Measurements from ENCODE around the gene KIF17. TPM values are rescaled to one million over a fixed set of nuclear protein-coding genes. Genes with fewer than 3 reads are reported as not detected.

Gene KIF17
- total RNA-seq, 1 donor from 2014 or later, result 2.4 TPM

DNA sequence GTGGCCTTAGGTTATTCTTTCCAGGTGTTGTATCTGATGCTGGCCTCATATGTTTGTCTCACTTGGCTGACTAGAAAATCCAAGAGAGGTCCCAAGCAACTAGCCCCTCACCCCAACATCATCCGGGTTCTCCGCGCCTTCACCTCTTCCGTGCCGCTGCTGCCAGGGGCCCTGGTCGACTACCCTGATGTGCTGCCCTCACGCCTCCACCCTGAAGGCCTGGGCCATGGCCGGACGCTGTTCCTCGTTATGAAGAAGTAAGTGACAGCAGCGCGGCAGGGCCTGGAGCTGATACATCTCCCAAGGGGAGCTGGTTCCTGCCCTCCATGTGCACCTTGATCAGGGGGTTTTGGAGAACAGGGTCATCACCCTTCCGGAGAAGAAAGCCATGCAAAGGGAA, 73.4 kb downstream of the KIF17 start:
- ATAC-seq (no peak), DNase-seq (ENCODE audit: low spot score) (no peak)
- intact Hi-C loops (cut with DNase I), result loop anchor here (10.0 kb wide), 1 partner anchor 120 kb away; no protein-coding TSS in a partner anchor

DNA sequence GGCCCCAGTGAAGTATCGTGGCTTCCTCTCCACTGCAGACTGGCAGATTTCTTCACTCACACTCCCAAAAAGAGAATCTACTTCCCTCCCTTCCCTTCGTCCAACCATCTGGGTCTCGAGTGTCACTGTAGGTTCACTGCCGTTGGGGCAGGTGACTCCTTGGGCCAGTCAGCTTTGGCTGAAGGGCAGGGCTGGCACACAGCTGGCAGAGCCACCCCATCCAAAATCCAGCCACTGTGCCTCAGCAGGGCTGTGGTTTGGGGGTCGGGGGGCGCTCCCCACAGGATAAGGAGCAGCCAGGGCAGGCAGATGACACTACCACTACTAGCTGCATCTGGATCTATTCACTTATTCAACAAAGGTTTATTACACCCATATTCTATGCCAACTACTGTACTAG, 74.7 kb downstream of the KIF17 start:
- ATAC-seq, result no peak
- intact Hi-C loops (cut with DNase I), result loop anchor here (10.0 kb wide), 1 partner anchor 118 kb away; no protein-coding TSS in a partner anchor
- DNase-seq (ENCODE audit: low spot score), result no peak

DNA sequence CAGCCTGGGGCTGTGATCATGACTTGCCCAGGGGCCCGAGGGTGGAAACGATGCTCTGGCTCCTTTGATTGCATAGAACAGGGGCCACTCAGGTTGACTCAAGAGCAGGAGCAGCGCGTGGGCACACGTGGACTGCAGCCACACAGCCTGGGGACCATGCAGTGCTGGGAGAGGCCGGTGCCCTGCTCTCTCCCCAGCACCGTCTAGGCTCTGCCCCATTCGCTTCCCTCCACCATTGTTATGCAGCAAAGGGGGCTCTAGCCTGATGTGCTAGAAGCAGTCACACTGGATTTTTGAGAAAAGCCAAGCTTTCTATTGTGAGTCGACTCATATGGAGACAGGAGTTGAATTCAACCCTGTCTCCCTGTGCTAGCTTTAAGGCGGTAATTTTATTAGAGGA, 75.8 kb downstream of the KIF17 start:
- intact Hi-C loops (cut with DNase I), result loop anchor here (10.0 kb wide), 1 partner anchor 117 kb away; no protein-coding TSS in a partner anchor
- DNase-seq (ENCODE audit: low spot score) (no peak), ATAC-seq (no peak)

DNA sequence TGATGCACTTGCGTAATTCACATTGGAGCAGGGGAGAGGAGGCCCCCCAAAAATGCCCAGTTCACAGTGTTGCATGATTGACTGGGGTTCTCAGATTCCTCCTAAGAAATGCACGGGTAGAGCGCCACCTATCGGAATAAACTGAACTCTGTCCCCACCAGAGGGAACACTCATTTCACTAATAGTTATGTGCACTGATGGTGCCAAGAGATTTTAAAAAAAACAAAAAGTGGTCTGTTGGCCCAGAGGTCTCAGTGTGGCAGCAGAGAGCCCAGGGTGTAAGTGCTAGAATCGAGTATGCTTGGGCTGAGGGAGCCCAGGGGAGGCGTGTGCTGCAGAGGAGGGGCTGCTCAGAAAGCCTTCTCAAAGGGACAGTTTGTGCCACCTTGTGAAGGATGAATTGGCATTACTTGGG, 77.6 kb downstream of the KIF17 start:
- DNase-seq (ENCODE audit: low spot score), result no peak
- peak; percentile 65 for ATAC-seq
- intact Hi-C loops (cut with DNase I), result loop anchor here (10.0 kb wide), 1 partner anchor 115 kb away; no protein-coding TSS in a partner anchor

DNA sequence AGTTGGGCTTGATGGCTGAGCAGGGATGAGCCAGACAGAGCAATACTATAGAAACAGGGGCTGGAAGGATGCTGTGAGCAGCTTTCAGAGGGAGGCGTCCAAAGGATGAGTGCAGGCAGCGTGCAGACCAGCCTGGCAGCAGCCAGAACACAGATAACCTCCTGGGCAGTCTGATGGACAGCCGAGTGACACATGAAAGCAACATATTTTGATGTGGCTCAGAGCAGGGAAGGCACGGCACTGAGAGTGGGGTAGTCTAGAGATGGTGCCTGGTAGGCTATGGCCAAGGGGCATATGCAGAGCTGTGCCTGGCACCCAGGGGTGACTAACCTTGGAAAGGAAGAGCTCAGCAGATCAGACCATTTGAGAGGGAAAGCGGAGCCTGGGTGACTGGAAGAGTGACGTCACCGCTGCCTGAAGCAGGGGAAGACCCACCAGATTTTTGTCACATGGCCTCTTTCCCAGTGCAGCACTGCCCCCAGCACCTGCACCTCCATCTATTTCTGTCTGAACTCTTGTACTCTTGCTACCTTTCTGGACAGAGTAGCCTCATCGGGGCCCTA, 80.9 kb downstream of the KIF17 start:
- no peak for DNase-seq (ENCODE audit: low spot score)
- ATAC-seq, result no peak
- intact Hi-C loops (cut with DNase I), result no loop called here

DNA sequence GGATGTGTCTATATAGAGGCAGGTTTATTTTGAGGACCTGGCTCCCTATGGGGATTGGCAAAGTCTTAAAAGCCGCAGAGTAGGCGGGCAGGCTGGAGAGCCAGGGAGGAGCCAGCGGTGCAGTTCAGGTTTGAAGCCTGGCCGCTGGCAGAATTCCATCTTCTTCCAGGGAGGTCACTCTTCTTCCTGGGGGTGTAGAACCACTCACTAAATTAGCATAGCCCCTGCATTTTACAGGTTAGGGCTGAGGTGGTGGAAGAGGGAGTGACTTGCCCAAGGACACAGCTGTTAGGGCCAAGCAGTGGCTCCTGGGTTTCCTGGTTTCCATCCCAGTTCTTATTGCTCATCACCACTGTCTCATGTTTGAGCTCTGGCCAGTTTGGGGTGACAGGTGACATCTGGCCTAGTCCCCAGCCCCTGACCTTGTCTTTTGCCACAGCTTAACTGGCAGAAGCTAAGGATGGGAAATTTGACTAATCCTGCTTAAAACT, 83.2 kb downstream of the KIF17 start:
- DNase-seq (ENCODE audit: low spot score) (no peak), ATAC-seq (peak; percentile 46)
- intact Hi-C loops (cut with DNase I), result no loop called here

DNA sequence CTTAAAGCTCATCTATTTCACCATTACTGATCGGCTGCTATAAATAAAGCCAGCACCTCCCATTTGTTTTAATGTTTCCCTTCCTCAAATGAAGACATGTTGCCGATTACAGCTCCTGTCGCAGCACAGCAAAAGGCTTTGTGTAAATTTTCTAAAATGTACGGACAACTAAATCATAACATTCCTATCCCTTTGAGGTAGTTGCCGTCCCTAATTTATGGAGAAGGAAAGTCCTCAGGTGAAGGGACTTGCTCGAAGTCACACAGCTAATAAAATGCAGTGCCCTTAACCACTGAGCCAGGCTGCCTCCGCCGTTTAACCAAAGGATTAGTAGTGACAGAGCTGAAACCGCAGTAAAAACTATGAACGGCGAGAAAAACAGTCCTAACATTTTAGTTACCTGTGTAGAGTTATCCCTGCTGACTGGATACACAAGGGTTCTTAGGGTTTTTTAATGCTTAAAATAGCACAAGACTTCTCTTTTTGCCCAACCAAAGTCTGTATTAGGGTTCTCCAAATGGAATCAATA, 83.7 kb downstream of the KIF17 start:
- DNase-seq (ENCODE audit: low spot score) (no peak), ATAC-seq (no peak)
- intact Hi-C loops (cut with DNase I), result no loop called here

DNA sequence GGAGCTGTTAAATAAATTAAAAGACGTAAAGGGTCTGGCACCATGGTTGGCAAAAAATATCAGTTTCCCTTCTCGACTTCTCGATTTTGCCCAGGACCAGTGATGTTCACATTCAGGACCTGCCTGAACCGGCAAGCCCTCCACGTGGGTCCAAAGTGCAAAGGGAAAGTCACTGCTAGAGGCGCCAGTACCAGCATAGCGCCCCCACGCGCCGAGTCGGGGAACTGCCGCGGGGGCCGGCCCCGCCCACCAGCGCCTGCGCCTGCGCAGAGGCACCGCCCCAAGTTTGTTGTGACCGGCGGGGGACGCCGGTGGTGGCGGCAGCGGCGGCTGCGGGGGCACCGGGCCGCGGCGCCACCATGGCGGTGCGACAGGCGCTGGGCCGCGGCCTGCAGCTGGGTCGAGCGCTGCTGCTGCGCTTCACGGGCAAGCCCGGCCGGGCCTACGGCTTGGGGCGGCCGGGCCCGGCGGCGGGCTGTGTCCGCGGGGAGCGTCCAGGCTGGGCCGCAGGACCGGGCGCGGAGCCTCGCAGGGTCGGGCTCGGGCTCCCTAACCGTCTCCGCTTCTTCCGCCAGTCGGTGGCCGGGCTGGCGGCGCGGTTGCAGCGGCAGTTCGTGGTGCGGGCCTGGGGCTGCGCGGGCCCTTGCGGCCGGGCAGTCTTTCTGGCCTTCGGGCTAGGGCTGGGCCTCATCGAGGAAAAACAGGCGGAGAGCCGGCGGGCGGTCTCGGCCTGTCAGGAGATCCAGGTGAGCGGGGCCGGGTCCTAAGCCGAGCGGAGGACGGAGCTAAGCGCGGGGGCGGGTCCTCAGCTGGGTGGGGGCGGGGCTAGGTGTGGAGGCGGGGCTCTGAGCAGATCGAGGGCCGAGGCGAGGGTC, 84.4 kb downstream of the KIF17 start, which contains the start of gene PINK1:
TSS of gene PINK1 (plus strand) at position 269 of the 875 bp plus-strand sequence. CDS start at position 360, 91 bp downstream.
- DNase-seq (ENCODE audit: low spot score), result peak; percentile 85
- intact Hi-C loops (cut with DNase I), result no loop called here
- peak; percentile 93 for ATAC-seq

DNA sequence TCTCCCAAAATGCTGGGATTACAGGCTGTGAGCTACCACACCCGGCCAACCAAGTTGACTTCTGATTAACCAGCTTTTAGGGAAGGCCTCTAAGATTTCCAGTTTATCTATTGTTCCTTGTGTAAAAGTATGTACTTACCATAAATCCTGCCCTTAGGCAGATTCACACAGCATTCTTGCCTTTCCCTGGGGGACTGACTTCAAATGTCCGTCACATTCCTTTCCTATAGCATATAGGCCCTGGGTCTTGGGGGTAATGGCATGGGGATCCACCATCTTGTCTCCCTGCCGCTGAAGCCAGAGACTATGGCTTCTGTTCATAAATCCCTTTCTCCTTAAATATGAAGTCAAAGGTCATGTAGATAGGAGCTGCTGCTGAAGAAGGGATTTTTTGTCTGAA, 85.4 kb downstream of the KIF17 start:
- ATAC-seq, result no peak
- no peak for DNase-seq (ENCODE audit: low spot score)
- intact Hi-C loops (cut with DNase I), result no loop called here

DNA sequence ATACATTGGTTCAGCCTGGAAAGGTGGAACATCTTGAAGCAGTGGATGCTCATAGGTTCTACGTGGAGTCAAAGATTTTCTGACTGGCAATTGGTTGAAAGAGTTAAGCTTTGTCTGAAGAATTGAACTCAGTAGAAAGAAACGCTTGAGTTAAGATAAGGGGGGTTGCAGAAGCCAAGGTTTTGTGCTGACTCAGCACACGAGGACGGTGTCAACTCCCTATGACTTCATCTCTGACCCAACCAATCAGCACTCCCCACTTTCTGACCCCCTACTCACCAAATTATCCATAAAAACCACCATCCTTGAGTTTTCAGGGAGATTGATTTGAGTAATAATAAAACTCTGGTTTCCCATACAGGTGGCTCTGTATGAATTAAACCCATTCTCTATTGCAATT, 87.1 kb downstream of the KIF17 start:
- DNase-seq (ENCODE audit: low spot score), result no peak
- intact Hi-C loops (cut with DNase I), result no loop called here
- no peak for ATAC-seq

DNA sequence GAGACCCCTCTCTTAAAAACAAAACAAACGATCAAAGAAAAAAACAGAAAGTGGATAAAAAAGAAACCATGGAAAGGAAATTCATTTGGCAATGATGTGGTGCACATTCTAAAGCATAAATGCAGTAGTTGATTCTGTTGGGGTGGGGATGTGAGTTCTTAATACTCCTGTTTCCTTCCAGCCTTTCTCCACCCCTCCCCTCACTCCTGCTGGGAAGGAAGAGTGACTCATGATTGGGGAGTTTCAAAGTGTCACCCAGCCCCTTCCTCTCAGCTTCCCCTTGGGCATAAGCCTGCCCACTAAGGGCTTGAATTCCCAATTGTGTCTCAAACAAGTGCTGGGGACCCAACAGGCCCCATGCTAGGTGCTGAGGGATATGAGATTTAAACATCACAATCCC, 91.3 kb downstream of the KIF17 start:
- ATAC-seq (no peak), DNase-seq (ENCODE audit: low spot score) (no peak)
- intact Hi-C loops (cut with DNase I), result no loop called here

DNA sequence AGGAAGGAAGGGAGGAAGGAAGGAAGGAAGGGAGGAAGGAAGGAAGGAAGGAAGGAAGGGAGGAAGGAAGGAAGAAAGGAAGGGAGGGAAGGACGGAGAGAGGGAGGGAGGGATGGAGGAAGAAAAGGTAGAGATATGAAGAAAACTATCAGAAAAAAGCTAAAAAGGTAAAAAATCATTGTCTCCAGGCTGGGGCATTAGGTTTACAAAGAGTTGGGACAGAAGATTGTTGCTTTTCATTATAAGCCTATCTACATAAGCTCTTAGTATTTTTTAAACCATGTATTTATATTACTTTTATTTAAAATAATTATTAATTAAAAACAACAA, 91.7 kb downstream of the KIF17 start:
- no peak for ATAC-seq
- no peak for DNase-seq (ENCODE audit: low spot score)
- intact Hi-C loops (cut with DNase I), result no loop called here

DNA sequence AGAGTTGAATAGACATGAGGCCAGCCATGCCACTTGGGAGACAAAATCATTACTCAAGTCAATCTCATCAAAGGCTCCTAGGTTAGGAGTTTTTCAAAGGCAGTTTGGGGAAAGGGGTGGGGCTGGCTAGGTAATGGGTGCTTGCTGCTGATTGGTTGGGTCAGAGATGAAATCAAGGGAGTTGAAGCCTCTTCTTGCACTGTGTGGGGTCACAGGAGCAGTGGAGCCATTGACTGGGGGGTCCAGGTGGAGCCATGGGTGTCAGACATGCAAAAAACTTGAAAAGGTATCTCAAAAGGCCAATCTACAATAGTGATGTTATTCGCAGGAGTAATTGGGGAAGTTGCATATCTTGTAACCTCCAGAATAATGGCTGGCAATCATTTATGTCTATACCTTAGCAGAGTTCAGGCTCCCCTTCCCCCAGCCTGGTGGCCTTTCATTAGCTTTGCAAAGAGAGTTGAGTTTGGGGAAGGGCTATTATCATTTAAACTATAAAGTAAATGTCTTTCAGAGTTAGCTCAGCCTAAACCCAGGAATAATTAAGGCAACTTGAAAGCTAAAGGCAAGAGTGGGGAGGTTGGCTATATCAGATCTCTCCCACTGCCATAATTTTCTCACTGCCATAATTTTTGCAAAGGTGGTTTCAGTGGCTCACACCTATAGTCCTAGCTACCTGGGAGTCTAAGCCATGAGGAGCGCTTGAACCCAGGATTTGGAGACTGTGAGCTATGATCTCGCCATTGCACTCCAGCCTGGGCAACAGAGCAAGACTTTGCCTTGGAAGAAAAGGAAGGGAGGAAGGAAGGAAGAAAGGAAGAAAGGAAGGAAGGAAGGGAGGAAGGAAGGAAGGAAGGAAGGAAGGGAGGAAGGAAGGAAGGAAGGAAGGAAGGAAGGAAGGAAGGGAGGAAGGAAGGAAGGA, 92.4 kb downstream of the KIF17 start:
- intact Hi-C loops (cut with DNase I), result no loop called here
- DNase-seq (ENCODE audit: low spot score) (no peak), ATAC-seq (no peak)

DNA sequence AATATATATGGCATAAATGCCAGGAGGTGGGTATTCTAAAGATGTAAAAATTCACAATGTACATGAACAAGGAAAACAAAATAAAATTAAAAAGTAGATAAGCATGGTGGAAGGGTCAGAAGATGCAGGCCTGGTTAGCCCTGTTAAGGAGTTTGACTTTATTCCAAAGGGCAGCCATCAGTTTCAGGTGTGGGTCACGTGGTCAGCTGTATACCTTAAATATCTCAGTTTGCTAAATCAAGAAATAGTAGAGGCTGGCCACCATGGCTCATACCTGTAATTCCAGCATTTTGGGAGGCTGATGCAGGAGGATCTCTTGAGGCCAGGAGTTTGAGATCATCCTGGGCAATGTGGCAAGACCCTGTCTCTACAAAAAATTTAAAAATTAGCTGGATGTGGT, 93.1 kb downstream of the KIF17 start:
- intact Hi-C loops (cut with DNase I), result no loop called here
- DNase-seq (ENCODE audit: low spot score) (no peak), ATAC-seq (no peak)

DNA sequence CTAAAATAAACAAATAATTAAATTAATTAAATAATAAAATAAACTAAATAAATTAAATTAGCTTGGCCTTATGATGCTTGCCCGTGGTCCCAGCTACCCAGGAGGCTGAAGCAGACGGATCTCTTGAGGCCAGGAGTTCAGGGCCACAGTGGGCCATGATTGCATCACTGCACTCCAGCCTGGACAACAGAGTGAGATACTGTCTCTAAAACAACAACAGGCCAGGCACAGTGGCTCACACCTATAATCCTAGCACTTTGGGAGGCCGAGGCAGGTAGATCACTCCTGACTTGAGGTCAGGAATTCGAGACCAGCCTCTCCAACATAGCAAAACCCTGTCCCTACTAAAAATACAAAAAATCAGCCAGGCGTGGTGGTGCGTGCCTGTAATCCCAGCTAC, 96.8 kb downstream of the KIF17 start:
- DNase-seq (ENCODE audit: low spot score) (no peak), ATAC-seq (no peak)
- intact Hi-C loops (cut with DNase I), result no loop called here

DNA sequence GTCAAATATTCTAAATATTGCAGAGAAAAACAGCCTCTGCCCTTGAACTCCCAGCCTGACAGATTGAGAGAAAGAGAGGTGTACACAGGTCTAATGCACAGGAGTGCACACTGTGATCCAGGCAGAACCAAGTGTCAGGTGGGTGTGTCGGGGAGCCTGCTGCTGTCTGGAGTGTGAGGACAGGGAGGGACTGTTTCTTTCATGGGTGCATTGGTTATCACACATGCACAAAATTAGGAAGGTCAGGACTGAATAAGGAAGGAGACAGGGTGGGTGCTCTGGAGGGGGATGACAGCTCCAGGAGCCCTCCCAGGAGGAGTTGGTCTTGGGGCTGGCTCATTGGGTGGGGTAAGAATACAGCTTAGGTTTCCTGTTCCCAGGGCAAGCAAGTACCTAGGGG, 97.8 kb downstream of the KIF17 start:
- intact Hi-C loops (cut with DNase I), result no loop called here
- ATAC-seq (no peak), DNase-seq (ENCODE audit: low spot score) (no peak)

DNA sequence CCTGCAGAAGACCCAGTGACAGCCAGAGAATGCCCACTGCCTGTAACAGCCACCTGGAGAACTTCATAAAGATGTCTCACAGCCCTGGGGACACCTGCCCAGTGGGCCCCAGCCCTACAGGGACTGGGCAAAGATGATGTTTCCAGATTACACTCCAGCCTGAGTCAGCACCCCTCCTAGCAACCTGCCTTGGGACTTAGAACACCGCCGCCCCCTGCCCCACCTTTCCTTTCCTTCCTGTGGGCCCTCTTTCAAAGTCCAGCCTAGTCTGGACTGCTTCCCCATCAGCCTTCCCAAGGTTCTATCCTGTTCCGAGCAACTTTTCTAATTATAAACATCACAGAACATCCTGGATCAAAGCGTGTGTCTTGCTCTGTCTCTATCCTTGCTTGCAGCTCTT, 99.3 kb downstream of the KIF17 start:
- ATAC-seq (no peak), DNase-seq (ENCODE audit: low spot score) (no peak)
- intact Hi-C loops (cut with DNase I), result no loop called here

DNA sequence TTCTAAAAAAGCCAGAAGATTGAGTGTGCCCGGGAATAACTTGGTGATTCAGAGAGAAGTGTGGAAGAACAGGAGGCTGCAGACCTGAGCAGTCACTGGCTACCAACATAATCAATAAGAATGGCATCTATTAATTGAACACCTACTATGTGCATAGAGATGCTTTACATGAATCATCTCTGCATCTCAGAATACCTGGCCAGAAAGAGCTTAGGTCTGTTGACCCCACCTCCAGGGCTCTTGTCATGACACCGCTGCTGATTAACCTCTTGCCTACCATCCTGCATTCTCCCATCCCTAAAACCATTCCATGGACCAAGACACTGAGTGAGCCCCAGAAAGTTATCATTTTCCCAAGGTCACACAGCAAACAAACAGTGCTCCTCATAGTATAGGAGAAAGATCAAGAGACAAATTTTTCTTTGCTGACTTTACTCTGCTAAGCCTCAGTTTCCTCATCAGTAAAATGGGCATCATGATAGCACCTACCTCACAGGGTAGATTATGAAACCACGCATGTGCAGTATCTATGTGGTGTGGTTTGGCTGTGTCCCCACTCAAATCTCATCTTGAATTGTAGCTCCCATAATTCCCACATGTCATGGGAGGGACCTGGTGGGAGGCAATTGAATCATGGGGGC, 100.8 kb downstream of the KIF17 start:
- no peak for DNase-seq (ENCODE audit: low spot score)
- intact Hi-C loops (cut with DNase I), result no loop called here
- ATAC-seq, result no peak

All from sciatic nerve (tissue), 2 donors.